ENCODE results near the gene FBXO15.

- TF ChIP-seq CTCF (conservative IDR thresholded peaks at IDR 0.05; ENCODE audit: low read length) (no peak), EZH2phosphoT487 (IDR thresholded peaks at IDR 0.05; ENCODE audit: borderline replicate concordance, low read depth, low read length) (no peak)
These were observed 87.1 kb downstream of the FBXO15 start for GRCh38 chr18:74060579-74060978.
